ENCODE measurements around the gene FEV.
"Not testable (repeated sequence)": the region's sequence is repeated elsewhere in the genome, so short reads cannot be mapped to it uniquely, and the experiment has no call there.

Gene FEV

DNA sequence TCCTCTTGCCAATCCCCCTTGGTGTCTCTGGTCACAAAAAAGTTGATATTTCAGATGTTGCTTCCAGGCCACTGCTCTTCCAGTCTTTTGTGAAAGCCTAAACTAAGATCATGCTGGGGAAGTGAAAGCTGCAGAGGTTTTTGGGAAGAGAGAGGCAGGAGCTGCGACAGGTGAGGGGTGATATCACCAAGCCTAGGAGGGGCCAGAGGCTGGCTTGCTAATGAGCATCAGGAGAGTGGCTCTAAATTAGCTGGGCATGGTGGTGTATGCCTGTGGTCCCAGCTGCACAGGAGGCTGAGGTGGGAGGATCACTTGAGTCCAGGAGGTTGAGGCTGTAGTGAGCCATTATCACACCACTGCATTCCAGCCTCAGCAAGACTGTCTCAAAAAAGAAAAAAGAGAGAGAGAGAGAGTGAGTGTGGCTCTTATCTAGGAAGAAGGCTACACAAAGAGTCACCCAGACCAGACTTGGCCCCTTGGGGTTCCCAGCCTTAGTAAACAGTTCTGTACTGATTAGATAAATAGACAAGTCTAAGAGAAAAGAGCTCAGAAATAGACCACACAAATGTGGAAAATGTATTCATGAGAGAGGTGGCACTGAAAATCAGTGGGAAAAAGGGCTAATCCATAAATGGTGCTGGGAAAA is 40.1 kb downstream of the FEV start:
- no peak for DNase-seq (ENCODE audit: low read depth in 2 of 2)

DNA sequence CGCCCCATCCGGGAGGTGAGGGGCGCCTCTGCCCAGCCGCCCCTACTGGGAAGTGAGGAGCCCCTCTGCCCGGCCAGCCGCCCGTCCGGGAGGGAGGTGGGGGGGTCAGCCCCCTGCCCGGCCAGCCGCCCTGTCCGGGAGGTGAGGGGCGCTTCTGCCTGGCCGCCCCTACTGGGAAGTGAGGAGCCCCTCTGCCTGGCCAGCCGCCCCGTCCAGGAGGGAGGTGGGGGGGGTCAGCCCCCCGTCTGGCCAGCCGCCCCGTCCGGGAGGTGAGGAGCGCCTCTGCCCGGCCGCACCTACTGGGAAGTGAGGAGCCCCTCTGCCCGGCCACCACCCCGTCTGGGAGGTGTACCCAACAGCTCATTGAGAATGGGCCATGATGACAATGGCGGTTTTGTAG is 53.2 kb downstream of the FEV start:
- DNase-seq (ENCODE audit: low read depth in 2 of 2) = not testable (repeated sequence)

Measured in stimulated activated CD8-positive, alpha-beta memory T cell treated with anti-CD3 and anti-CD28 coated beads, Interleukin-2, amount 100 ng/mL, for 1 hour (primary cell).